Breast epithelium (tissue), 3 donors: Measurements from ENCODE around the gene NUMB.

Source experiments
- POLR2A ChIP-seq: fragments of 450-650 bp; IDR thresholded peaks from one replicate; pipeline ENCODE4 v1.6.1; 2016; ENCODE audit warnings: antibody characterized with exemption, mild to moderate bottlenecking, moderate library complexity
- TF ChIP-seq, protein P1 (sequence below), 3 donors: fragments of 450-650 bp; IDR thresholded peaks; one replicate each; pipeline ENCODE4 v1.5.1; 2016 to 2017; ENCODE audit warnings: antibody characterized with exemption in 3 of 3, mild to moderate bottlenecking in 3 of 3, moderate library complexity in 3 of 3

GRCh38 chr14:73273799-73274198 is 184.5 kb downstream of the NUMB start:
- TF ChIP-seq, protein P1, sequence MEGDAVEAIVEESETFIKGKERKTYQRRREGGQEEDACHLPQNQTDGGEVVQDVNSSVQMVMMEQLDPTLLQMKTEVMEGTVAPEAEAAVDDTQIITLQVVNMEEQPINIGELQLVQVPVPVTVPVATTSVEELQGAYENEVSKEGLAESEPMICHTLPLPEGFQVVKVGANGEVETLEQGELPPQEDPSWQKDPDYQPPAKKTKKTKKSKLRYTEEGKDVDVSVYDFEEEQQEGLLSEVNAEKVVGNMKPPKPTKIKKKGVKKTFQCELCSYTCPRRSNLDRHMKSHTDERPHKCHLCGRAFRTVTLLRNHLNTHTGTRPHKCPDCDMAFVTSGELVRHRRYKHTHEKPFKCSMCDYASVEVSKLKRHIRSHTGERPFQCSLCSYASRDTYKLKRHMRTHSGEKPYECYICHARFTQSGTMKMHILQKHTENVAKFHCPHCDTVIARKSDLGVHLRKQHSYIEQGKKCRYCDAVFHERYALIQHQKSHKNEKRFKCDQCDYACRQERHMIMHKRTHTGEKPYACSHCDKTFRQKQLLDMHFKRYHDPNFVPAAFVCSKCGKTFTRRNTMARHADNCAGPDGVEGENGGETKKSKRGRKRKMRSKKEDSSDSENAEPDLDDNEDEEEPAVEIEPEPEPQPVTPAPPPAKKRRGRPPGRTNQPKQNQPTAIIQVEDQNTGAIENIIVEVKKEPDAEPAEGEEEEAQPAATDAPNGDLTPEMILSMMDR (IDR thresholded peaks at IDR 0.05): no peak
- no peak for TF ChIP-seq POLR2A
